H1 (cell line): ENCODE measurements around the gene CFAP298. TPM values are rescaled to one million over a fixed set of nuclear protein-coding genes. Genes with fewer than 3 reads are reported as not detected.

ENCODE experiments used
- CTCF ChIA-PET: fragments of 300-600 bp; sonication (Branson Sonifier 250); formaldehyde crosslinking; loops from one replicate; lab custom pipeline; 2021; ENCODE audit not compliant: partially characterized antibody; lab: Charles Lee
- POLR2A ChIA-PET: fragments of 300-600 bp; sonication (Branson Sonifier 250); formaldehyde crosslinking; loops from one replicate; lab custom pipeline; 2021; ENCODE audit warnings: inconsistent platforms; ENCODE audit not compliant: partially characterized antibody; lab: Charles Lee
- DNase-seq, 2 experiments: peaks; one replicate each; pipeline versions ENCODE4 v3.0.0 to v3.0.0-alpha.2; 2010 to 2022; ENCODE audit warnings: low spot score in 2 of 2, low read depth in 1 of 2, mixed read lengths in 1 of 2
- FAIRE-seq: peaks from 2 replicates; lab custom pipeline; 2011; peaks lifted over from hg19 to GRCh38; lab: Jason Lieb, UNC
- H2AFZ ChIP-seq: 2 replicates; pipeline ENCODE4 v1.8.1; 2012; ENCODE audit warnings: low read length, inconsistent platforms
- H2AK5ac ChIP-seq: 2 replicates; pipeline ENCODE4 v1.6.1; 2013; ENCODE audit warnings: low read depth, low read length
- H2BK120ac ChIP-seq: replicated peaks from 2 replicates; pipeline ENCODE3; 2013; ENCODE audit warnings: low read depth, low read length, inconsistent platforms
- H2BK12ac ChIP-seq: 2 replicates; pipeline ENCODE4 v1.6.1; 2013; ENCODE audit warnings: low read depth, low read length
- H2BK15ac ChIP-seq: 2 replicates; pipeline ENCODE4 v1.6.1; 2013; ENCODE audit warnings: low read length
- H2BK20ac ChIP-seq: 2 replicates; pipeline ENCODE4 v1.6.1; 2013; ENCODE audit warnings: low read length
- H2BK5ac ChIP-seq: 2 replicates; pipeline ENCODE4 v1.6.1; 2013; ENCODE audit warnings: low read depth, low read length
- H3K14ac ChIP-seq: 2 replicates; pipeline ENCODE4 v1.6.1; 2013; ENCODE audit warnings: inconsistent platforms; ENCODE audit not compliant: insufficient read length
- H3K18ac ChIP-seq: 2 replicates; pipeline ENCODE4 v1.6.1; 2013; ENCODE audit warnings: low read length; ENCODE audit errors: extremely low read depth
- H3K23ac ChIP-seq: 2 replicates; pipeline ENCODE4 v1.6.1; 2013; ENCODE audit warnings: inconsistent platforms; ENCODE audit not compliant: insufficient read length
- H3K23me2 ChIP-seq: 2 replicates; pipeline ENCODE4 v1.6.1; 2013; ENCODE audit warnings: low read depth, low read length
- H3K27ac ChIP-seq: 2 replicates; pipeline ENCODE4 v1.6.1; 2011; ENCODE audit warnings: low read depth, low read length, inconsistent platforms
- H3K27me3 ChIP-seq, 4 experiments: replicated peaks in 1 of 4; 1 replicate in 1 of 4; 2 replicates in 3 of 4; pipeline versions ENCODE4 v1.6.1 to v1.8.1; 2011 to 2013; ENCODE audit warnings: low read length in 3 of 4, mild to moderate bottlenecking in 3 of 4, inconsistent platforms in 2 of 4, mixed read lengths in 2 of 4, moderate library complexity in 1 of 4; ENCODE audit not compliant: control insufficient read depth in 3 of 4, insufficient read depth in 3 of 4; ENCODE audit errors: extremely low read depth in 1 of 4
- H3K36me3 ChIP-seq, 4 experiments: 2 replicates each; pipeline versions ENCODE4 v1.6.1 to v1.8.1; 2011 to 2013; ENCODE audit warnings: mild to moderate bottlenecking in 4 of 4, low read length in 3 of 4, moderate library complexity in 2 of 4, control low read depth in 1 of 4, inconsistent platforms in 1 of 4; ENCODE audit not compliant: insufficient read depth in 4 of 4, control insufficient read depth in 2 of 4
- H3K4ac ChIP-seq: replicated peaks from 2 replicates; pipeline ENCODE3; 2013; ENCODE audit warnings: low read length, low read depth, mixed read lengths, inconsistent platforms; ENCODE audit not compliant: insufficient read length
- H3K4me1 ChIP-seq, 4 experiments: replicated peaks in 1 of 4; 1 replicate in 1 of 4; 2 replicates in 3 of 4; pipeline versions ENCODE4 v1.6.1 to v1.8.1; 2011 to 2013; ENCODE audit warnings: low read length in 3 of 4, inconsistent platforms in 2 of 4, mixed read lengths in 1 of 4; ENCODE audit not compliant: insufficient read depth in 4 of 4, control insufficient read depth in 3 of 4
- H3K4me2 ChIP-seq, 2 experiments: 2 replicates each; pipeline versions ENCODE4 v1.6.1 to v1.8.1; 2011 to 2013; ENCODE audit warnings: low read depth in 2 of 2, low read length in 2 of 2, control low read depth in 1 of 2, inconsistent platforms in 1 of 2, mild to moderate bottlenecking in 1 of 2; ENCODE audit not compliant: insufficient read depth in 1 of 2
- H3K4me3 ChIP-seq, 4 experiments: fragments of 200-600, 300-600 bp in 1 of 4; sonication (generic), shearing (Covaris generic), sonication (Bioruptor Twin) in 1 of 4; 2 replicates each; pipeline versions ENCODE4 v1.5.1 to v1.8.1; 2011 to 2016; ENCODE audit warnings: low read length in 4 of 4, low read depth in 3 of 4, control low read depth in 2 of 4, inconsistent platforms in 2 of 4, mild to moderate bottlenecking in 2 of 4, mixed read lengths in 1 of 4, moderate library complexity in 1 of 4; ENCODE audit not compliant: insufficient read depth in 2 of 4; ENCODE audit errors: extremely low read depth in 1 of 4
- H3K56ac ChIP-seq: replicated peaks from 2 replicates; pipeline ENCODE3; 2013; ENCODE audit warnings: low read depth, mild to moderate bottlenecking, mixed read lengths, low read length, inconsistent platforms; ENCODE audit not compliant: insufficient read length
- H3K79me1 ChIP-seq: 2 replicates; pipeline ENCODE4 v1.6.1; 2013; ENCODE audit warnings: low read depth, low read length, control low read depth
- H3K79me2 ChIP-seq, 2 experiments: 2 replicates each; pipeline versions ENCODE4 v1.6.1 to v1.8.1; 2012 to 2013; ENCODE audit warnings: low read length in 2 of 2, mild to moderate bottlenecking in 2 of 2, inconsistent platforms in 1 of 2; ENCODE audit not compliant: insufficient read depth in 2 of 2, control insufficient read depth in 1 of 2
- H3K9ac ChIP-seq, 4 experiments: replicated peaks in 1 of 4; 1 replicate in 1 of 4; 2 replicates in 3 of 4; pipeline versions ENCODE4 v1.6.1 to v1.8.1; 2011 to 2013; ENCODE audit warnings: low read depth in 3 of 4, low read length in 3 of 4, control low read depth in 2 of 4, mild to moderate bottlenecking in 2 of 4, moderate library complexity in 2 of 4, inconsistent platforms in 1 of 4; ENCODE audit errors: extremely low read depth in 1 of 4
- H3K9me3 ChIP-seq, 2 experiments: 2 replicates each; pipeline versions ENCODE4 v1.6.1 to v1.8.1; 2012 to 2013; ENCODE audit warnings: mild to moderate bottlenecking in 2 of 2, moderate library complexity in 2 of 2, control low read depth in 1 of 2, inconsistent platforms in 1 of 2, low read depth in 1 of 2, low read length in 1 of 2, mixed read lengths in 1 of 2; ENCODE audit not compliant: insufficient read depth in 2 of 2
- H4K20me1 ChIP-seq, 2 experiments: replicated peaks in 1 of 2; 2 replicates each; pipeline versions ENCODE3 to v1.8.1; 2011 to 2013; ENCODE audit warnings: inconsistent platforms in 2 of 2, low read length in 2 of 2, mild to moderate bottlenecking in 1 of 2; ENCODE audit not compliant: insufficient read depth in 2 of 2, control insufficient read depth in 1 of 2
- H4K5ac ChIP-seq: 2 replicates; pipeline ENCODE4 v1.6.1; 2013; ENCODE audit warnings: low read length, low read depth, mixed read lengths, inconsistent platforms; ENCODE audit not compliant: insufficient read length
- H4K8ac ChIP-seq: 2 replicates; pipeline ENCODE4 v1.8.0; 2013; ENCODE audit warnings: mild to moderate bottlenecking, moderate library complexity, low read length, inconsistent platforms; ENCODE audit not compliant: insufficient read depth; ENCODE audit errors: extremely low read depth
- H4K91ac ChIP-seq: replicated peaks from 2 replicates; pipeline ENCODE3; 2013; ENCODE audit warnings: low read length, mixed read lengths, inconsistent platforms; ENCODE audit not compliant: insufficient read length
- CHD2 ChIP-seq: IDR thresholded peaks from 2 replicates; pipeline ENCODE4 v1.6.1; 2012; ENCODE audit warnings: low read length, improper control_type of control experiment
- HDAC6 ChIP-seq: IDR thresholded peaks from one replicate; pipeline ENCODE4 v1.7.1; 2012; ENCODE audit warnings: low read depth, mild to moderate bottlenecking, inconsistent platforms, low read length, moderate library complexity
- TBP ChIP-seq: IDR thresholded peaks from 2 replicates; pipeline ENCODE4 v1.6.1; 2011; ENCODE audit warnings: low read depth, low read length, improper control_type of control experiment
- WGBS, 2 experiments: shearing (Covaris generic) in 1 of 2; methylation state at CpG; one replicate each; pipeline versions ENCODE4 v1.1.6 to v1.1.7; 2013 to 2015; ENCODE audit warnings: low lambda C conversion rate in 2 of 2, mixed read lengths in 2 of 2, inconsistent platforms in 1 of 2, low coverage in 1 of 2, missing lambda C conversion rate in 1 of 2; ENCODE audit not compliant: insufficient replicate concordance in 2 of 2, insufficient coverage in 1 of 2, insufficient read length in 1 of 2; ENCODE audit errors: extremely low coverage in 1 of 2, missing lambda C conversion rate in 1 of 2; 5-methylcytosine and 5-hydroxymethylcytosine counted together
- polyA plus RNA-seq, 7 experiments: library from polyadenylated mRNA; depleted of rRNA in 3 of 7; stranded (reverse) in 5 of 7; unstranded in 2 of 7; fragments of >200 nt in 5 of 7; fragments of 200-250 nt in 2 of 7; gene quantifications; 1 replicate in 5 of 7; 2 replicates in 1 of 7; 4 replicates in 1 of 7; pipeline versions ENCODE4 v1.2.1 to v1.2.3, GENCODE V29; 2011 to 2013; ENCODE audit warnings: missing spikeins in 2 of 7, mixed read lengths in 2 of 7
- total RNA-seq: library from RNA; stranded (reverse); fragmentation: NEBNext Ultra II Directional; extraction: Animal tissue kit (Norgen Biotek cat#: 25700); gene quantifications from 2 replicates; pipeline ENCODE4 v1.2.1, GENCODE V29; 2021
- TF ChIP-seq, protein P1 (sequence below): IDR thresholded peaks from 2 replicates; pipeline ENCODE4 v1.6.1; 2012; ENCODE audit warnings: low read length, inconsistent platforms

The CFAP298 gene
- total and polyA plus RNA-seq, 2 of the 8 experiments (the other 6 are each of a cell fraction or from before 2014, with no cell fraction given): 43.0 to 68.1 TPM

DNA sequence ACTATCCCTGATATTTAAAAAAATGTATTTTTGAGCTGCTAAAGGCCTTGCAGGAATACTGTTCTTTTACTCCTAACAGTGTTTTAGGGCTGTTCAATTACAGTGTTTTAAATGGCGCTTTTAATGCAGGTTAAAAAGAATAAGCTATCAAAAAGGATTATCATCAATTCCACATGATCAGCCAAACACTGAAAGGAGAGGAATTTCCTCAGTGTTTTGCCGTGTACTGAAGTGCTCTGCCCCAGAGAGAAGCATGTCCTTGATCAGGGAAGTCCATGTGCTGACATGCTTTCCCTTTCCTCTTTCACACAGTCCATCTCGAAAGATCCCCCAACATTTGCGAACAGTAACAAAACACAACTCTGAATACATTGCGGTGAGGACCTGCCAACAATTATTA lies 3.3 kb downstream of the CFAP298 start:
- no peak for FAIRE-seq
- H4K91ac ChIP-seq: no peak overlapping the region
- peaks cover 2 to 50% (median 12%) of the 10 kb centered on the region in 4 experiments; a peak in 7 of 8 replicates for H3K36me3 ChIP-seq
- H3K27me3 ChIP-seq: no peaks in the 10 kb centered on the region
- no peak overlapping the region for H2AK5ac ChIP-seq
- TF ChIP-seq, protein P1, sequence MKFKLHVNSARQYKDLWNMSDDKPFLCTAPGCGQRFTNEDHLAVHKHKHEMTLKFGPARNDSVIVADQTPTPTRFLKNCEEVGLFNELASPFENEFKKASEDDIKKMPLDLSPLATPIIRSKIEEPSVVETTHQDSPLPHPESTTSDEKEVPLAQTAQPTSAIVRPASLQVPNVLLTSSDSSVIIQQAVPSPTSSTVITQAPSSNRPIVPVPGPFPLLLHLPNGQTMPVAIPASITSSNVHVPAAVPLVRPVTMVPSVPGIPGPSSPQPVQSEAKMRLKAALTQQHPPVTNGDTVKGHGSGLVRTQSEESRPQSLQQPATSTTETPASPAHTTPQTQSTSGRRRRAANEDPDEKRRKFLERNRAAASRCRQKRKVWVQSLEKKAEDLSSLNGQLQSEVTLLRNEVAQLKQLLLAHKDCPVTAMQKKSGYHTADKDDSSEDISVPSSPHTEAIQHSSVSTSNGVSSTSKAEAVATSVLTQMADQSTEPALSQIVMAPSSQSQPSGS: no peak
- TF ChIP-seq TBP: no peak
- no peak for TF ChIP-seq HDAC6
- TF ChIP-seq CHD2: no peak
- TF ChIP-seq, all 59 proteins: peak for 0
- Histone ChIP-seq H4K5ac (no peak overlapping the region), H3K56ac (no peak overlapping the region), H2BK12ac (no peak overlapping the region), H3K18ac (no peak overlapping the region), H3K4me3 (no peak overlapping the region), H3K23me2 (peaks cover 11% of the 10 kb centered on the region), H2BK20ac (no peak overlapping the region), H3K9ac (no peak overlapping the region), H2BK15ac (no peak overlapping the region), H2BK5ac (no peak overlapping the region), H4K8ac (no peak overlapping the region), H3K79me1 (peaks cover 2% of the 10 kb centered on the region; the same call in 1 of the 2 replicates), H3K27ac (no peak overlapping the region), H2BK120ac (no peak overlapping the region), H3K14ac (no peak overlapping the region), H3K4ac (no peak overlapping the region), H2AFZ (no peak overlapping the region), H3K9me3 (no peaks in the 10 kb centered on the region), H3K79me2 (peaks cover 0 to 27% of the 10 kb centered on the region in 2 experiments; a peak in 2 of 4 replicates), H3K4me2 (no peak overlapping the region), H3K4me1 (peaks cover 15 to 24% (median 20%) of the 10 kb centered on the region in 4 experiments), H3K23ac (no peak overlapping the region), H4K20me1 (no peaks in the 10 kb centered on the region)
- no peak for DNase-seq
- 95% methylated on average over 5 of the region's 5 CpGs; no CpG with 5 or more reads in 1 of the 2 experiments for WGBS, 2 experiments
- CTCF ChIA-PET: interaction anchor here (0.6 to 3.3 kb wide), 3 partner anchors 8 to 222 kb away, joined by 4 to 16 read pairs (median 13); no protein-coding TSS in a partner anchor
- POLR2A ChIA-PET: interaction anchor here (1.0 to 1.1 kb wide), 2 partner anchors 10 to 12 kb away, joined by 3 read pairs; no protein-coding TSS in a partner anchor
